Suprapubic skin (tissue), 3 donors: ENCODE data around the gene CFLAR.

Source experiments
- POLR2AphosphoS5 ChIP-seq, 3 donors: sonication (generic); formaldehyde crosslinking; IDR thresholded peaks; one replicate each; pipeline ENCODE4 v1.6.1; 2017; ENCODE audit warnings: antibody characterized with exemption in 3 of 3
- TF ChIP-seq, protein P1 (sequence below), 2 donors: fragments of 200-600 bp in 1 of 2; fragments of 450-650 bp in 1 of 2; sonication (generic) in 1 of 2; IDR thresholded peaks; one replicate each; pipeline ENCODE4 v1.5.1; 2016 to 2019; ENCODE audit warnings: antibody characterized with exemption in 2 of 2, mild to moderate bottlenecking in 1 of 2, moderate library complexity in 1 of 2

DNA sequence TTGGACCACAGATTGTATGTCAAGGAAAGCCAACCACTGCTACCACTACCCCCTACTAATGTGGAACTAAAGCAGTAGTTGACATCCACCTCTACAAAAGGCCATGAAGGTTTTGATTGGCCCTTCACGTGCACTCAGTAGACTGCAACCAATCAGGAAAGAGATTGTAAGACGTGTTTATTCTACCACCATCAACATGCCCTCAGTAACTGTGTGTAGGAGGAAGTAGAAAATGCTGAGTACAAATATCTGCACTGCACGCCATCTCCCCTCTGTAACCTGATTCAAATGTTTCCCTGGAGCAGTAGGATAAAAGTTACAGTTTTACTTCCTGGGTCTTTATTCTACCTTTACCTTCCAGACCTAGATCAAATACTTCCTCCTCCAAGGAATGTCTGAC is 64.0 kb downstream of the CFLAR start:
- TF ChIP-seq, protein P1, sequence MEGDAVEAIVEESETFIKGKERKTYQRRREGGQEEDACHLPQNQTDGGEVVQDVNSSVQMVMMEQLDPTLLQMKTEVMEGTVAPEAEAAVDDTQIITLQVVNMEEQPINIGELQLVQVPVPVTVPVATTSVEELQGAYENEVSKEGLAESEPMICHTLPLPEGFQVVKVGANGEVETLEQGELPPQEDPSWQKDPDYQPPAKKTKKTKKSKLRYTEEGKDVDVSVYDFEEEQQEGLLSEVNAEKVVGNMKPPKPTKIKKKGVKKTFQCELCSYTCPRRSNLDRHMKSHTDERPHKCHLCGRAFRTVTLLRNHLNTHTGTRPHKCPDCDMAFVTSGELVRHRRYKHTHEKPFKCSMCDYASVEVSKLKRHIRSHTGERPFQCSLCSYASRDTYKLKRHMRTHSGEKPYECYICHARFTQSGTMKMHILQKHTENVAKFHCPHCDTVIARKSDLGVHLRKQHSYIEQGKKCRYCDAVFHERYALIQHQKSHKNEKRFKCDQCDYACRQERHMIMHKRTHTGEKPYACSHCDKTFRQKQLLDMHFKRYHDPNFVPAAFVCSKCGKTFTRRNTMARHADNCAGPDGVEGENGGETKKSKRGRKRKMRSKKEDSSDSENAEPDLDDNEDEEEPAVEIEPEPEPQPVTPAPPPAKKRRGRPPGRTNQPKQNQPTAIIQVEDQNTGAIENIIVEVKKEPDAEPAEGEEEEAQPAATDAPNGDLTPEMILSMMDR (IDR thresholded peaks at IDR 0.05), result no peak
- TF ChIP-seq POLR2AphosphoS5 (IDR thresholded peaks at IDR 0.05), result no peak
